HEK293 (cell line): Measurements from ENCODE around the gene ANO1.

Experiments used
- CTCF ChIA-PET: fragments of 350-600 bp; formaldehyde crosslinking; extraction: SDS; loops from one replicate; lab custom pipeline; 2021; ENCODE audit warnings: antibody characterized with exemption; lab: Yijun Ruan, JAX
- POLR2A ChIA-PET: fragments of 300-600 bp; formaldehyde crosslinking; extraction: SDS; loops from one replicate; lab custom pipeline; 2020; ENCODE audit warnings: antibody characterized with exemption, inconsistent platforms; lab: Yijun Ruan, JAX
- H3K27ac ChIP-seq: fragments of 200-500 bp; sonication (Bioruptor generic); 2 replicates; pipeline ENCODE4 v1.5.1; 2014; ENCODE audit warnings: low read depth, low read length, control low read depth, inconsistent platforms; ENCODE audit errors: extremely low read depth
- H3K36me3 ChIP-seq, 2 experiments: fragments of 200-500 bp in 1 of 2; sonication (Bioruptor generic) in 1 of 2; 1 replicate in 1 of 2; 2 replicates in 1 of 2; pipeline ENCODE4 v1.5.1; 2014 to 2017; ENCODE audit warnings: inconsistent platforms in 2 of 2, low read length in 2 of 2; ENCODE audit not compliant: control insufficient read depth in 2 of 2, insufficient read depth in 1 of 2
- H3K4me1 ChIP-seq: fragments of 200-500 bp; sonication (Bioruptor generic); 2 replicates; pipeline ENCODE4 v1.5.1; 2014; ENCODE audit warnings: mild to moderate bottlenecking, low read length, inconsistent platforms; ENCODE audit not compliant: control insufficient read depth, insufficient read depth
- H3K4me3 ChIP-seq: 2 replicates; pipeline ENCODE4 v1.5.1; 2011; ENCODE audit warnings: low read depth, mild to moderate bottlenecking, control low read depth, low read length, moderate library complexity
- H3K9me3 ChIP-seq: fragments of 200-500 bp; sonication (Bioruptor generic); 2 replicates; pipeline ENCODE4 v1.5.1; 2014; ENCODE audit warnings: low read depth, low read length, inconsistent platforms; ENCODE audit not compliant: control insufficient read depth, insufficient read depth
- INSM2 ChIP-seq: fragments of 450-650 bp; formaldehyde crosslinking; IDR thresholded peaks from 2 replicates; pipeline ENCODE4 v1.5.1; 2016; ENCODE audit warnings: missing biosample characterization, missing genetic modification characterization
- KLF17 ChIP-seq: fragments of 450-650 bp; formaldehyde crosslinking; IDR thresholded peaks from 2 replicates; pipeline ENCODE4 v1.5.1; 2016; ENCODE audit warnings: missing biosample characterization, missing genetic modification characterization
- MZF1 ChIP-seq: fragments of 450-650 bp; formaldehyde crosslinking; IDR thresholded peaks from 2 replicates; pipeline ENCODE4 v1.5.1; 2017; ENCODE audit warnings: missing biosample characterization, missing genetic modification characterization, borderline replicate concordance
- PBX3 ChIP-seq: sonication (generic); formaldehyde crosslinking; IDR thresholded peaks from 2 replicates; pipeline ENCODE4 v1.8.1; 2022; ENCODE audit warnings: mild to moderate bottlenecking, moderate library complexity, missing genetic modification reagents
- WT1 ChIP-seq: fragments of 450-650 bp; formaldehyde crosslinking; IDR thresholded peaks from 2 replicates; pipeline ENCODE4 v1.5.1; 2016; ENCODE audit warnings: missing biosample characterization, missing genetic modification characterization
- ZBTB49 ChIP-seq: fragments of 450-650 bp; formaldehyde crosslinking; IDR thresholded peaks from 2 replicates; pipeline ENCODE4 v1.5.1; 2016; ENCODE audit warnings: missing biosample characterization, missing genetic modification characterization, low read depth
- ZBTB6 ChIP-seq: fragments of 450-650 bp; formaldehyde crosslinking; IDR thresholded peaks from 2 replicates; pipeline ENCODE4 v1.5.1; 2017; ENCODE audit warnings: missing biosample characterization, missing genetic modification characterization
- ZBTB8A ChIP-seq: fragments of 450-650 bp; formaldehyde crosslinking; IDR thresholded peaks from 2 replicates; pipeline ENCODE4 v1.5.1; 2016; ENCODE audit warnings: missing biosample characterization, missing genetic modification characterization
- ZIC2 ChIP-seq: fragments of 450-650 bp; formaldehyde crosslinking; IDR thresholded peaks from 2 replicates; pipeline ENCODE4 v1.5.1; 2016; ENCODE audit warnings: missing biosample characterization, missing genetic modification characterization
- ZNF155 ChIP-seq: fragments of 450-650 bp; formaldehyde crosslinking; IDR thresholded peaks from 2 replicates; pipeline ENCODE4 v1.5.1; 2016; ENCODE audit warnings: missing biosample characterization, missing genetic modification characterization
- ZNF23 ChIP-seq: fragments of 450-650 bp; formaldehyde crosslinking; IDR thresholded peaks from 2 replicates; pipeline ENCODE4 v1.5.1; 2016; ENCODE audit warnings: missing biosample characterization, missing genetic modification characterization, borderline replicate concordance
- ZNF26 ChIP-seq: fragments of 450-650 bp; formaldehyde crosslinking; IDR thresholded peaks from 2 replicates; pipeline ENCODE4 v1.5.1; 2016; ENCODE audit warnings: missing biosample characterization, missing genetic modification characterization
- ZNF311 ChIP-seq: fragments of 450-650 bp; formaldehyde crosslinking; IDR thresholded peaks from 2 replicates; pipeline ENCODE4 v1.5.1; 2017; ENCODE audit warnings: missing biosample characterization, missing genetic modification characterization, borderline replicate concordance
- ZNF394 ChIP-seq: fragments of 450-650 bp; formaldehyde crosslinking; IDR thresholded peaks from 2 replicates; pipeline ENCODE4 v1.5.1; 2016; ENCODE audit warnings: missing biosample characterization, missing genetic modification characterization, mild to moderate bottlenecking, moderate library complexity, borderline replicate concordance
- ZNF398 ChIP-seq: fragments of 450-650 bp; formaldehyde crosslinking; IDR thresholded peaks from 2 replicates; pipeline ENCODE4 v1.5.1; 2017; ENCODE audit warnings: missing biosample characterization, missing genetic modification characterization
- ZNF488 ChIP-seq: fragments of 450-650 bp; formaldehyde crosslinking; IDR thresholded peaks from 2 replicates; pipeline ENCODE4 v1.5.1; 2016; ENCODE audit warnings: missing biosample characterization, missing genetic modification characterization
- ZNF544 ChIP-seq: fragments of 450-650 bp; formaldehyde crosslinking; IDR thresholded peaks from 2 replicates; pipeline ENCODE4 v1.5.0; 2017; ENCODE audit warnings: missing biosample characterization, missing genetic modification characterization
- ZNF558 ChIP-seq: fragments of 450-650 bp; formaldehyde crosslinking; IDR thresholded peaks from 2 replicates; pipeline ENCODE4 v1.5.1; 2016; ENCODE audit warnings: missing biosample characterization, missing genetic modification characterization
- ZNF629 ChIP-seq: fragments of 450-650 bp; formaldehyde crosslinking; IDR thresholded peaks from 2 replicates; pipeline ENCODE4 v1.5.1; 2017; ENCODE audit warnings: missing biosample characterization, missing genetic modification characterization
- ZNF658 ChIP-seq: fragments of 450-650 bp; formaldehyde crosslinking; IDR thresholded peaks from 2 replicates; pipeline ENCODE4; 2016; ENCODE audit warnings: missing biosample characterization, missing genetic modification characterization
- ZNF747 ChIP-seq: fragments of 450-650 bp; formaldehyde crosslinking; IDR thresholded peaks from 2 replicates; pipeline ENCODE4 v1.5.1; 2016; ENCODE audit warnings: missing biosample characterization, missing genetic modification characterization
- ZNF777 ChIP-seq: fragments of 450-650 bp; formaldehyde crosslinking; IDR thresholded peaks from 2 replicates; pipeline ENCODE4 v1.5.1; 2017; ENCODE audit warnings: missing biosample characterization, missing genetic modification characterization, borderline replicate concordance

Gene ANO1

GRCh38 chr11:70135625-70136059, 57.5 kb downstream of the ANO1 start (continued):
- TF ChIP-seq ZNF26 (no peak), ZNF311 (tag by site-specific recombination) (no peak), WT1 (no peak), ZNF629 (tag by site-specific recombination) (no peak), ZBTB6 (no peak), ZNF398 (tag by site-specific recombination) (no peak), ZIC2 (tag by site-specific recombination) (no peak), ZBTB49 (tag by site-specific recombination) (no peak), ZNF488 (no peak), ZNF394 (no peak)

GRCh38 chr11:70137383-70137782, 59.3 kb downstream of the ANO1 start:
- TF ChIP-seq ZNF777 (tag by site-specific recombination) (no peak), ZNF155 (tag by site-specific recombination) (no peak)
- Histone ChIP-seq H3K27ac (no peak overlapping the region), H3K4me1 (no peaks in the 10 kb centered on the region), H3K9me3 (no peaks in the 10 kb centered on the region), H3K36me3 (no peaks in the 10 kb centered on the region), H3K4me3 (no peak overlapping the region)
- POLR2A ChIA-PET = no interaction called here
- CTCF ChIA-PET = interaction anchor here (1.2 kb wide), 1 partner anchor 21 kb away, joined by 3 read pairs; no protein-coding TSS in a partner anchor

GRCh38 chr11:70138403-70138802, 60.3 kb downstream of the ANO1 start:
- Histone ChIP-seq H3K9me3 (no peaks in the 10 kb centered on the region), H3K4me3 (no peak overlapping the region), H3K36me3 (no peaks in the 10 kb centered on the region), H3K27ac (no peak overlapping the region), H3K4me1 (no peaks in the 10 kb centered on the region)
- POLR2A ChIA-PET = no interaction called here
- CTCF ChIA-PET = interaction anchor here (0.5 to 1.4 kb wide), 6 partner anchors 20 to 1805 kb away, joined by 3 to 4 read pairs (median 3); no protein-coding TSS in a partner anchor
- TF ChIP-seq MZF1 (tag by site-specific recombination) = no peak
- no peak for TF ChIP-seq PBX3 (CRISPR knock-in tag)
- TF ChIP-seq ZNF658 = no peak
- TF ChIP-seq INSM2 (tag by site-specific recombination) = no peak
- no peak for TF ChIP-seq ZBTB8A (tag by site-specific recombination)
- TF ChIP-seq KLF17 (tag by site-specific recombination) = no peak
- TF ChIP-seq ZNF544 (tag by site-specific recombination) = no peak
- TF ChIP-seq ZNF558 (tag by site-specific recombination) = no peak
- TF ChIP-seq ZNF23 = no peak
- TF ChIP-seq ZNF747 (tag by site-specific recombination) = no peak
